ENCODE data around the gene TRMT61A. TPM values are rescaled to one million over a fixed set of nuclear protein-coding genes. Genes with fewer than 3 reads are reported as not detected.

The TRMT61A gene
- total RNA-seq, 4 donors from 2014 or later = 3.6 to 26.5 (median 8.7) TPM

DNA sequence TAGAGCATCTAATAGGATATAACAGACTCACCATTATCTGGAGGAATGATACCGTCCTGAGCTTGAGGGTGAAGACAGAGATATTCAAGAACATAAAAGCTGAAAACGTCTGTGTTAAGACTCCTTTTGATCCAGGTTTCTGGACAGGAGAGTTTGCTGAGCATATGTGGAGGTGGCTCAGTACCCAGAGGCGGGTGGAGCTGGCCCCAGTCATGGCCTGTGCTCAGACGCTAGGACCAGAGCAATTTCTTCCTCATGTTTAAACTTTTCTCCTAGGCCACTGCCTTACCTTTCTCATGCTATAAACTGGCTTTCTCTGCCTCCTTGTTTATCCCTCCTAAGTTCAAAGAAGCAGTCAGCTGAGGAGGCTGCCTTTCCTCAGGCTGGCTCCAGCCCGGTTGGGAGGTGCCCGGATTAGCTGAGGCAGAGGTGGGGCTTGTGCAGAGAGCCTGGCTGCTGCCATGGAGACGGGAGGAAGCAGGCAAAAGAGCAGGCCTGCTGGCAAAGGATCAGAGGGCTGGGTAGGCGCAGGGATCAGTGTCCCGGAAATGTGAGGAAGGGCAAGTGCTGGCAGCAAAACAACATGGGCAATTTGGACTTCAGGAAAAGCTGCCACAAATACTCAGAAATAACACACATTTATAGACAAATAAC lies 47.5 kb downstream of the TRMT61A start:
- peak overlapping the region; percentile 77 to 92 for H3K27ac ChIP-seq

DNA sequence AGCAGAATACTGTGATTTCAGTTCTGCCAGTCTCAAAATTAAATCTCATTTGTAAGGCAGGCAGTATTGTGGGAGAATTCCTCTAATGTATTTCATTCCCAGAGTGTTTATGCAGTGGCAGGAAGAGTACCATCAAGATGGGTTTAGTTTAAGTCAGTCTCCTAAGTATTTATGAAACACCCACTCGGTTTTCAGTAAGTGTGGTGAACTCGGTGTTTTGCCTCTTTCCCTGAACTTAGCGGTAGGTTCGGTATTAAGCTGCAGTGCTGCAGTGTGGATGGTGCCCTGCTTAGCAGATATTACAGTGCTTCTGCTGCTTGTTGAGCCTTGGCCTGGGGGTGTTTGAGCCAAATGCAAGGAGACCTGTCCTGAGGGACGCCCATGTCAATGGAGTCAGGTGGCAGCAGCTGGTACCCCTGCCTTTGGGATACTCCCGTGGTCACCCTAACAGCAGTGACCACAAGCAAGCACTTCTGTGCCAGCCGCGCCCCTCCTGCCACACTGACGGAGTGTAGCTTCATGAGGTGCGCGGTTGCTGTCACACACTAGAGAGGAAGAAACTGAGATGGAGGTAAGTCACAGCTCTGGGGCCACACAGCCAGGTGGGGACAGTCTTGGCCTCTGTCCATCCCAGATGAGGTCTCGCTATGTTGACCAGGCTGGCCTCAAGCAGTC lies 49.5 kb downstream of the TRMT61A start:
- no peaks in the 10 kb centered on the region for H3K9me3 ChIP-seq
- peaks cover 0 to 5% of the 10 kb centered on the region in 2 donors for H3K4me1 ChIP-seq
- DNase-seq = no peak
- H3K36me3 ChIP-seq = no peaks in the 10 kb centered on the region
- intact Hi-C loops (cut with DNase I; ENCODE audit: low total_unique reads) = no loop called here
- no peaks in the 10 kb centered on the region for H3K27me3 ChIP-seq
- H3K4me3 ChIP-seq = no peak overlapping the region
- H3K27ac ChIP-seq = no peak overlapping the region
- TF ChIP-seq, protein P1, sequence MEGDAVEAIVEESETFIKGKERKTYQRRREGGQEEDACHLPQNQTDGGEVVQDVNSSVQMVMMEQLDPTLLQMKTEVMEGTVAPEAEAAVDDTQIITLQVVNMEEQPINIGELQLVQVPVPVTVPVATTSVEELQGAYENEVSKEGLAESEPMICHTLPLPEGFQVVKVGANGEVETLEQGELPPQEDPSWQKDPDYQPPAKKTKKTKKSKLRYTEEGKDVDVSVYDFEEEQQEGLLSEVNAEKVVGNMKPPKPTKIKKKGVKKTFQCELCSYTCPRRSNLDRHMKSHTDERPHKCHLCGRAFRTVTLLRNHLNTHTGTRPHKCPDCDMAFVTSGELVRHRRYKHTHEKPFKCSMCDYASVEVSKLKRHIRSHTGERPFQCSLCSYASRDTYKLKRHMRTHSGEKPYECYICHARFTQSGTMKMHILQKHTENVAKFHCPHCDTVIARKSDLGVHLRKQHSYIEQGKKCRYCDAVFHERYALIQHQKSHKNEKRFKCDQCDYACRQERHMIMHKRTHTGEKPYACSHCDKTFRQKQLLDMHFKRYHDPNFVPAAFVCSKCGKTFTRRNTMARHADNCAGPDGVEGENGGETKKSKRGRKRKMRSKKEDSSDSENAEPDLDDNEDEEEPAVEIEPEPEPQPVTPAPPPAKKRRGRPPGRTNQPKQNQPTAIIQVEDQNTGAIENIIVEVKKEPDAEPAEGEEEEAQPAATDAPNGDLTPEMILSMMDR (IDR thresholded peaks at IDR 0.05) = no peak
- no peak for TF ChIP-seq POLR2A (IDR thresholded peaks at IDR 0.05)

More for the DNA sequence above, 47.5 kb downstream of the TRMT61A start:
- H3K9me3 ChIP-seq = no peaks in the 10 kb centered on the region
- H3K36me3 ChIP-seq = no peaks in the 10 kb centered on the region
- no peaks in the 10 kb centered on the region for H3K27me3 ChIP-seq
- peak; percentile 84 to 92 for DNase-seq
- no peak overlapping the region for H3K4me3 ChIP-seq
- intact Hi-C loops (cut with DNase I; ENCODE audit: low total_unique reads) = no loop called here
- peak; percentile 13 to 24 for TF ChIP-seq POLR2A (IDR thresholded peaks at IDR 0.05)
- TF ChIP-seq, protein P1 (IDR thresholded peaks at IDR 0.05) = no peak
- peaks cover 0 to 5% of the 10 kb centered on the region in 2 donors for H3K4me1 ChIP-seq

DNA sequence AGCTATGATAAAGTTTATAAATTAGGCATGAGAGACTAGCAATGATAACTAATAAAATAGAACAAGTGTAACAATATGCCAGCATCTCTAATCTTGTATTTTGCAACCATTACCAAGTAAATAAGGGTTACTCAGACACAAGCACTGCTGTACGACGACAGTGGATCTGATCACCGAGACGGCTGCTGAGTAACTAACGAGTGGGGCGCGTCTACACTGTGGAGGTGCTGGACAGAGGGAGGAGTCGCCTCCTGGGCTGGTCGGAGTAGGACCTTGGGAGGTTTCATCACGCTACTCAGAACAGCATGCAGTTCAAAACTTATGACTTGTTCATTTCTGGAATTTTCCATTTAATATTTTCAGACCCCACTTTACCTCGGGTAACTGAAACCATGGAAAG lies 52.2 kb downstream of the TRMT61A start:
- Histone ChIP-seq H3K27ac (no peak overlapping the region), H3K4me3 (no peak overlapping the region), H3K9me3 (no peaks in the 10 kb centered on the region), H3K4me1 (peaks cover 0 to 2% of the 10 kb centered on the region in 2 donors), H3K27me3 (no peaks in the 10 kb centered on the region), H3K36me3 (no peaks in the 10 kb centered on the region)
- intact Hi-C loops (cut with DNase I; ENCODE audit: low total_unique reads) = no loop called here
- TF ChIP-seq, protein P1 (IDR thresholded peaks at IDR 0.05) = no peak
- TF ChIP-seq POLR2A (IDR thresholded peaks at IDR 0.05) = no peak
- no peak for DNase-seq

DNA sequence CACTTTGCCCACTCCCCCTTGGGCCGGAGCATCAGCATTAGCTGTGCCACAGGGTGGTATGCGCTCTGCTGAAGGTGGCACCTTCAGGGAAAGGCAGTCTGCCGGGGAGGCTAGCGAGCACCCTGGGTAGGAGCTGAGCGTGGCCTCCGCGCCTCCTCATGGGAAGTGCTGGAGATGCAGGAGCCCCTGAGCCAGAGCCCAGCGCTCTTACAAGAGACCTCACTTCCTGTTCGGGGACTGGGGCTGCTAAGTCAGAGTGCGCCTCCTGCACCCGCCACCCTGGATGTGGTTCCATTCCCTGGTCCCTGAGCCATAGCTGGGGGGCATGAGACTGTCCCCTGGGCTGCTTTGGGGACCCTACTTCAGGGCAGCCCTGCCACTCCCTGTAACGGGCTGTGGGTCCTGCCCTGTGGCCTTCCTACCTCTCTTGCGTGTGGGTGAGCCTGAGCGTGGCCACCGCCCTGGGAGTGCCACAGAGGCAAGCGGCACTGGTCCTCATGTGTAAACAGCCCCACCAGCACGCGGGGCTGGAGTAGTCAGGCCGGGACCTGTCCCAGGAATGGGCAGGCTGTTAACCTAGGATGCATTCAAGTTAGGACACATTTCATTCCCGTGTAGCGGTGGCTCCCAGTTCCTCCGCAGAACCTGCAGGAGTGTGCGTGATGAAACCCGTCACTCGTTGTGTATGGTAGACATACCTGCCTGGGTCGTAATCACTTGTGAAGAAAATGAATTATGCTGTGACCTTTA lies 53.1 kb downstream of the TRMT61A start:
- TF ChIP-seq POLR2A (IDR thresholded peaks at IDR 0.05) = no peak
- TF ChIP-seq, protein P1 (IDR thresholded peaks at IDR 0.05) = no peak
- intact Hi-C loops (cut with DNase I; ENCODE audit: low total_unique reads) = no loop called here
- no peak overlapping the region for H3K4me3 ChIP-seq
- no peak for DNase-seq
- no peaks in the 10 kb centered on the region for H3K4me1 ChIP-seq
- no peaks in the 10 kb centered on the region for H3K9me3 ChIP-seq
- H3K36me3 ChIP-seq = no peaks in the 10 kb centered on the region
- no peak overlapping the region for H3K27ac ChIP-seq
- no peaks in the 10 kb centered on the region for H3K27me3 ChIP-seq
